ENCODE measurements around the gene OR51E2.

The OR51E2 gene

DNA sequence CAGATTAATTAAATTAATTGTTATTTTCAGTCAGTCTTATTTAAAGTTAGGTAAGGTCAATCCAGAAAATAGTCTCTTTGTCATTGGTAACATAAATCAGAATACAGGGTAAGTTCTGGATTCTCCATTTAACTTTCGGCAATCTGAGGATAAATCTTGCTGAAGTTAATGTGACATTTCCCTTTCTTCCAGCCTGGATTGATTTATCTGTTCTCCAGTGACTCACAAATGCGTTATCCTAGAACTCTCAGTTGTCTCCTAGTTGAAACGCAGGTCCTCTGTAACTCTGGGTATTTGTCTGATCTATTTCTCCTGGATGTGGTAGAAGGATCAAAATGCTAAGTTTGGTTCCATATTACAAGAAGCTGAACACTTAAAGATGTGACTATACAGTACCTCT lies 32.9 kb downstream of the OR51E2 start:
- in situ Hi-C loops (cut with MboI; ENCODE audit: low sequenced_read_pairs) = no loop called here

DNA sequence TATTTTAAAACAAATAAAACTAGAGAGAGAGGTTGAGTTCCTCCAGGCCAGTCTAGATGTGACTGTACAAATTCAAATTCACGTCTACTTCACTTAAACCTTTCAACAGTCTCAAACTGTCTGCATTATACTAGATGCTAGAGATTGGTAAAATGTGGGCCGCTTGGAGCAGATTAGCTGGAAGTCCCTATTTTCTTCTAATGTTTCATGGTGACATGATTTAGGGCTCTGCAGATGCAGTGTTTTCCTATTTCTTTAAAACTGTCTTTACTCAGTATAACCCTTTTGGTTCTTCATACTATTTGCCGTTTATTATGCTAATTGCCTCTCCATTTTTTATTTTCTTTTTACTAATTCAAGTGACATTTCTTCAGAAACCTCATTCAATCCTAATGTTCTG lies 33.5 kb downstream of the OR51E2 start:
- in situ Hi-C loops (cut with MboI; ENCODE audit: low sequenced_read_pairs) = no loop called here

DNA sequence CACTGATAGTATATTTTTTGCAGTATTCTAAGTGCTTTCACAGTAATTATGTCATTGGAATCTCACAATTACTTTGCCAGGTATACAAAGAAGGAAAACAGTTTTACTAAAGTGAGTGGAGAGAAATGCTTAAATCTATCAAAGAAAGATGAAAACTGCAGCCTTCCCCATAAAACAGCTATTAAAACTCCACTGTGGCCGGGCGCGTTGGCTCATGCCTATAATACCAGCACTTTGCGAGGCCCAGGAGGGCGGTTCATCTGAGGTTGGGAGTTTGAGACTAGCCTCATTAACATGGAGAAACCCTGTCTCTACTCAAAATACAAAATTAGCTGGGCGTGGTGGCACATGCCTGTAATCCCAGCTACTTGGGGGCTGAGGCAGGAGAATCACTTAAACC lies 34.8 kb downstream of the OR51E2 start:
- in situ Hi-C loops (cut with MboI; ENCODE audit: low sequenced_read_pairs) = no loop called here

DNA sequence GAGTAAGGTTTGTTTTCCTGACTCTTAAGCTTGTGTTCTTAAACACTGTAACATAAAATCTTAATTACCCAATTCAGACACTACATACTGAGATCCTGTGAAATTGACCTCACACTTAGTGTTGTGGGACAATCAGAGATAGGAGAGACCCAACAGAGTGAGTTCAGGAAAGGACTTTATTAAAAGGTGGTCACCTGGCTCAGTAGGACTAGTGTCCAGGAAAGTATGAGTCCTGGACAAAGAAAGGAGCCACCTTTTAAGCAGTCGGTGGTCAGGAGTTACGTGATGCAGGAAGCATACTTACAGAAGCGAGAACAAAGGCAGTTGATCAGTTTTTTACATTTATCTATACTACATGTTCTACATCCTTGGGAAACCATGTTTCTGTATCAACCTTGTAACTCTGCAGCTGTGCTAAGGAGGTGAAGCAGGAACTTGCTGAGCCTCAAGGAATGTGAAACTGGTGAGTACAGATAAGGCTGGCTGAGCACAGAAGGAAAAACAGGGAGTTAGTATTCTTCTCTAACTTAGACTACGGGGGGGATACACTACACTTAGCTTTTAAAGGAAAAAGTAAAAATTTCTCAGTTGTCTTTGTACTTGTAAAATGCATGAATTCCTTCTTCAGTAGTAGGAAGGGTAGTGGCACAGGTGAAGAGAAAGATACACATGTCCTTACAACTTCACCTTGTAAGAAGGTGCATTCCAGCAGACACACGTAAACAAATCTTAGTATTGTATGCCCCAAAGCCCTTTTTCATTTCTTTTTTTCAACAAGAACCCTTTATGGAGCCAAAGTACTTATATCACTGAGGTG lies 38.8 kb downstream of the OR51E2 start:
- in situ Hi-C loops (cut with MboI; ENCODE audit: low sequenced_read_pairs) = no loop called here

DNA sequence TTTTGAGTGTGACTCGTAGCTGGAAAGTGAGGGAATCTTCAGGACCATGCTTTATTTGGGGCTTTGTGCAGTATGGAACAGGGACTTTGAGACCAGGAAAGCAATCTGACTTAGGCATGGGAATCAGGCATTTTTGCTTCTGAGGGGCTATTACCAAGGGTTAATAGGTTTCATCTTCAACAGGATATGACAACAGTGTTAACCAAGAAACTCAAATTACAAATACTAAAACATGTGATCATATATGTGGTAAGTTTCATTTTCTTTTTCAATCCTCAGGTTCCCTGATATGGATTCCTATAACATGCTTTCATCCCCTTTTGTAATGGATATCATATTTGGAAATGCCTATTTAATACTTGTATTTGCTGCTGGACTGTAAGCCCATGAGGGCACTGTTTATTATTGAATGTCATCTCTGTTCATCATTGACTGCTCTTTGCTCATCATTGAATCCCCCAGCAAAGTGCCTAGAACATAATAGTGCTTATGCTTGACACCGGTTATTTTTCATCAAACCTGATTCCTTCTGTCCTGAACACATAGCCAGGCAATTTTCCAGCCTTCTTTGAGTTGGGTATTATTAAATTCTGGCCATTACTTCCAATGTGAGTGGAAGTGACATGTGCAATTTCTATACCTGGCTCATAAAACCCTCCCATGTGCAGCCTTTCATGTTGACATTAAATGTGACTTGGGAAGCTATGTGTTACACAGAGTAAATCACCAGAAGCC lies 42.9 kb downstream of the OR51E2 start:
- in situ Hi-C loops (cut with MboI; ENCODE audit: low sequenced_read_pairs) = no loop called here

DNA sequence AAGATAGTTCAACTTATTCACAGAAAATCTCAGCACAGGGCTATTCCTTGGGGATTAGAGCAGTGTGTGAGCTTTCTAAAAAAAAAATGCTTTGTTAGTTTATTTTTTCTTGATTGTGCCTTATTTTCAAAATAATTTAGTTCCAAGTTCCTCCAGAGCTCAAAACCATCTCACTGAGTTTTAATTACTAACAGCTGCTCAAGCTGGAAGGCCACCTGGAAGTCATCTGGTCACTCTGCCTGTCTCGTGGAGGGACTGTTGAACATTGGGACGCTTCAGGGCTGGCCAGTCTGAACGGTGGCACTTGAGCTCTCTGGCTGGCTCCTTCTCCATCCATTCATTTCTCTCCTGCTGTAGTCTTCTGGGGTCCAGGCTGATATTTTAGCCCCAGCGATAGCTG lies 49.9 kb downstream of the OR51E2 start:
- in situ Hi-C loops (cut with MboI; ENCODE audit: low sequenced_read_pairs) = no loop called here

DNA sequence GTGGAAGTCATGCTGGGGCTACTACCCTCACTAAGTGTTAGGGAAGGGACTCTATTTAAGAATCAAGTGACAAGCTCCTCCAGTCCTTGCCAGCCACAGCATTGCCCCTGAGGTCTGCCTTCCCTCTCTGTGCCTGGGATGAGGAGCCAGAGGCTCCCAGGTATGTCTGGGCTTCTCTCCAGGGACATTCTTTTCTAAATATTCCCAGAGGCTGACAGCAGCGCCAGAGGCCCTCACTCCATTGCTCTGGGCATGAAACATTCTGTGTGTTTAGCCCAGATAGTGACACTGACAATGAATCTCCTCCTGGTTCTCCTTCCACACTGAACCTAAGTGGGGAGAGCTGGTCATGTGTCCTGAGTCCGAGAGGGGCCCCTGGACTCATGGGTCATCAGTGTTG lies 51.7 kb downstream of the OR51E2 start:
- in situ Hi-C loops (cut with MboI; ENCODE audit: low sequenced_read_pairs) = no loop called here

DNA sequence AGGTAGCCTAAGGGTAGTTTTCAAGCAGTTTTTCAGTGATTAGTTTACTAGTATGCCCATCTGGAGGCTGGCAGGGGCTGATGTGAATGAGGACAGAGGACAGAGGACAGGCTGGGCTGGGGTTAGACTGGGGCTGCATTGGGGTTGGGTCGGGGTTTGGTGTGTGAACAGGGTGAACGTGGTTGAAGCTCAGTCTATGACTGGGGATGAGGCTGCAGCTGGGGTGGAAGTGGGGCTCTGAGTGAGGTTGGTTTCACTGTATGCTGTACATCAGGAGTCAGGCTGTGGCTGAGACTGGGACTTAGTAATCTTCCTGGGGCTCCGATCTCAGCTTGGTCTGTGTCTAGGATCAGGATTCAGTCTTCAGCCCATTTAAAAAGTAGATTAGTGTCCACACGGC lies 53.4 kb downstream of the OR51E2 start:
- in situ Hi-C loops (cut with MboI; ENCODE audit: low sequenced_read_pairs) = no loop called here

DNA sequence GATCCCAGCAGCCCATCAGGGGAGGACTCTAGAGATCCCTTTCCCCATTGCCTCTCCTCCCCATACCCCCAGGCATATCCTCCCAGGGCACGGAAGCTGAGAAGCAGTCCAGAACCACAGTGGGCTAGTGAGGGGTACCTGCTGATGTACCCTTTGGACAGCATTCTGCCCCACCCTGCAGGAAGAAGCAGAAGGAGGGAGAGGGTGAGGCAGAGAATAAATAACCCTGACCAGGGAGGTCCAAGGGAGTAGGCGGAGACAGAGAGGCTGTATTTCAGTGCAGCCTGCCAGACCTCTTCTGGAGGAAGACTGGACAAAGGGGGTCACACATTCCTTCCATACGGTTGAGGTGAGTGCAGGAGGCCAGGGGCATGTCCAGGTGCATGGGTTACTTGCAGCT lies 54.0 kb downstream of the OR51E2 start, which contains the start of gene OR51E1:
Gene OR51E1, plus strand, starts transcription at position 301 of the 400 bp plus-strand sequence. CDS start 8,545 bp downstream, outside the sequence.
- in situ Hi-C loops (cut with MboI; ENCODE audit: low sequenced_read_pairs) = no loop called here

DNA sequence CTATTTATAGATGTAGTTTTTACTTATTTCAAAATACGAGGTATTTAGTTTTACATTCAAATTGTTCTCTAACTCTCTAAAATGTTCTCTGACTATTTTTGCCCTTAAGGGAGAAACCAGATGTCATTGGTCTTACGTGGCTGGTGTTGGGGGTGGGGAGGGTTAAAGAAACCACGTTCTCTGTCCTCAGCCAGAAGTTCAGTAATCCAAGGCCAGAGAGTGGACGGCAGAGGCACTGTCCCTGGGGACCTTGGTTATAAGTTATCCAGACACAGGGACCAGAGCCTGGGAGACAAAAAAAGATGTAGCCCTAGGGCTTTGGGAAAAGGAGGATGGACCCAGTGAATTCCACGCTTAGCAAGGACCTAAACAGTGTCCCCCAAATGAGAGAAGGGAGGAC lies 54.6 kb downstream of the OR51E2 start:
- in situ Hi-C loops (cut with MboI; ENCODE audit: low sequenced_read_pairs) = no loop called here

DNA sequence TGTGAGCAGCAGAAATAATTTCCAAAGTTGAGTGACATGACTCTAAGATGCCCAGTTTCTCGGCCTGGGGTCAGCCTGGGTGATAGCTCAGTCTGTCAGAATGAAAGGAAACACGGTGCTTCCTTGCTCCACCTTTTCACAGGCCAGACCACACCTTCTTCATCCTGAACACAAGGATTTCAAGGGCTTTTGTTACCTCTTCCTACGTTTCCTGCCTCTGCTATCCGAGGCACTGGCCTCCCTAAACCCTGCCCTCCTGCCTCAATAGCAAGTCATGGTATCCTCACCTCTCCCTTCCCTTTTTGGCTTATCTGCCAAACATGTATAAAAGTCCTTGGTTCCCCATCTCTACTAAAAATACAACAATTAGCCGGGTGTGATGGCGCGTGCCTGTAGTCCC lies 55.6 kb downstream of the OR51E2 start:
- in situ Hi-C loops (cut with MboI; ENCODE audit: low sequenced_read_pairs) = no loop called here

DNA sequence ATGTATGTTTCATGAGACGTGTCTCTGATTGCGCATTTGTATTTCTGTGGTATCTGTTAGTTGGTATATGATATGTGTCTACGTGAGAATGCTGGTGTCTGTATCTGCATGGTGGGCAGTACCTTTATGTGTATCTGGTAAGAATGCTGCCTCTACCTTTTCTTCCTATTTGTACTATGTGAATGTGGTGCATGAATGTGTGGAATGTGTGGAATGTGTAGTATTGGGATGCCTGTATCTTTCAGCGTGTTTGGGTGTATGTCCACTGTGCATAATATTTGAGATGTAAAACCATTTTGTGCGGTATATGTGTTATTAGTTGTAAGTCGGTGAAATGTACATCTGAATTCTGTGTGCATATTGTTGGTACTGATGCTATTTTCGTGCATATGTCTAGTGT lies 56.2 kb downstream of the OR51E2 start:
- in situ Hi-C loops (cut with MboI; ENCODE audit: low sequenced_read_pairs) = no loop called here

DNA sequence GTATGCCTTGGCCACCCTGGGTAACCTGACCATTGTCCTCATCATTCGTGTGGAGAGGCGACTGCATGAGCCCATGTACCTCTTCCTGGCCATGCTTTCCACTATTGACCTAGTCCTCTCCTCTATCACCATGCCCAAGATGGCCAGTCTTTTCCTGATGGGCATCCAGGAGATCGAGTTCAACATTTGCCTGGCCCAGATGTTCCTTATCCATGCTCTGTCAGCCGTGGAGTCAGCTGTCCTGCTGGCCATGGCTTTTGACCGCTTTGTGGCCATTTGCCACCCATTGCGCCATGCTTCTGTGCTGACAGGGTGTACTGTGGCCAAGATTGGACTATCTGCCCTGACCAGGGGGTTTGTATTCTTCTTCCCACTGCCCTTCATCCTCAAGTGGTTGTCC lies 57.7 kb downstream of the OR51E2 start:
- in situ Hi-C loops (cut with MboI; ENCODE audit: low sequenced_read_pairs) = no loop called here

DNA sequence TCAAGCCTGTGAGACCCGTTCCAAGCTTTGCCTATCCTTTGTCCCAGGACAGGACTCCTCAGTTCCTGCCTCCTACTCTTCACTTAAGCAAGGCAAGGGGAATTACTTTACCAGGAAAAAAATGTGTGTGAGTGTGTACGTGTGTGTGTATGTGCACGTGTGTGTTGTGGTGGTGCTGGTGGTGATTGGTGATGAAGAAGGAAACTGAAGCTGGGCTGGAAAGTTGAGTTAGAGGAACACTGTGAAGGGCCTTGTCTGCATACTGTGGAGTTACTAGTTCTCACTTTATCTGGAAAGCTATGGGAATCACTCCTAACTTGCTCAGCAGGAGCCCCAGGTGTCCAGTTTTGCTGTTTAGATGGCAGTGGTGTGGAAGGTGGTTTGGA lies 60.0 kb downstream of the OR51E2 start:
- in situ Hi-C loops (cut with MboI; ENCODE audit: low sequenced_read_pairs) = no loop called here

DNA sequence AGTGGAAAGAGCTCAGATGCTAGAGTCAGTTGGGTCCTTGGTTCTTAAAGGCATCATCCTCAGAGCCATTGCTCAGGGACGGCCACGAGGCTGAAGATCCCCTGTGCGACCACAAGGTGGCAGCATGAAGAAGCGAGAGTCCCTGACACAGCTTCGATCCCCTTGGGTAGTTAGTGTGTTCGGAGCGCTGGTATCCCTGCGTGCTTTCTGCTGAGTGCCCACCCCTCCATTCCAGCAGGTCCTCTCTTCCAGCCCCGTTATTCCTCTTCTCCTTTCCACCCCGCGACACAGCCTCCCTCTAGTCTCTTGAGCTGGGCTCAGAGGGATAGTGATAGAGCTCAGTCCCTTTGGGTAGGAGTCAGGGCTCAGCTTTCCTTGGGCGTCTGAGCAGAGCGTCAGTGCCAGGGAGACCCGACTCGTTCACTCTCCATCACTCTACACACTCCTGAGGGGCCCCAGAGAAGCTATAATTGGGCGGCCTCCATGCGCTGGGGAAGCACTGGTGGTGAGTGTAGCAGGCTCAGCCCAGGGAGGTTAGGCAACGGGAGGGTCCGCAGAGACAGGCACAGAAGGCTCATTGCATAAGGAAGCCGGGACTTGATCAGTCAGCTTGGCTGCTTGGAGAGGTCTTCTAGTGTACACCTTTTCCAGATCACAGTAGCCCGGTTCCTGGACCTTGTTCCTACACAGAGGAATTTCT lies 60.5 kb downstream of the OR51E2 start, which contains the start of gene OR51D1:
Gene OR51D1, plus strand, starts transcription at position 516 of the 700 bp plus-strand sequence. CDS start 2,314 bp downstream, outside the sequence.
- in situ Hi-C loops (cut with MboI; ENCODE audit: low sequenced_read_pairs) = no loop called here

DNA sequence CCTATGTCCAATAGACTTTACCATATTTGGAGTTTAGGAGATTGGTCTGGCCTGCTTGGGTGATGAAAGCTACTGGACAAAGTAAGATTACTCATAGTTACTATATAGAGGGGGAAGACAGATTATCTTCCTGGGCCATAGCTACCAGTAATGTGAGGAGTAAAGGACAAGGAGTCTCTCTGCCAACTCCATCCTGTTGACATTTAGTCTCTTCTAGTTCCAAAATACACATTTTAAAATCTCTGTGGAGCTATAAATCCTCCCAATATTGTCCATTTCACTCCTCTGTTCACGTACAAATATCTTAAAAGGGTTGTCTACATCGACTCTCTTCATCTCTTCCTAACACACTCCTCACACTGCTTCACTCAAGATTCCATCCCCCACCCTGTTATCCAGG lies 61.5 kb downstream of the OR51E2 start:
- in situ Hi-C loops (cut with MboI; ENCODE audit: low sequenced_read_pairs) = no loop called here
